NCI-H2171 (cell line): ENCODE results near the gene LILRA6.
"Not testable (repeated sequence)": the region's sequence is repeated elsewhere in the genome, so short reads cannot be mapped to it uniquely, and the experiment has no call there.

Source experiments
- DNase-seq: peaks from one replicate; lab custom pipeline; 2025; lab: John Stamatoyannopoulos, UW

LILRA6 gene

GRCh38 chr19:54231077-54231931, 11.3 kb downstream of the LILRA6 start:
- DNase-seq = no peak

DNA sequence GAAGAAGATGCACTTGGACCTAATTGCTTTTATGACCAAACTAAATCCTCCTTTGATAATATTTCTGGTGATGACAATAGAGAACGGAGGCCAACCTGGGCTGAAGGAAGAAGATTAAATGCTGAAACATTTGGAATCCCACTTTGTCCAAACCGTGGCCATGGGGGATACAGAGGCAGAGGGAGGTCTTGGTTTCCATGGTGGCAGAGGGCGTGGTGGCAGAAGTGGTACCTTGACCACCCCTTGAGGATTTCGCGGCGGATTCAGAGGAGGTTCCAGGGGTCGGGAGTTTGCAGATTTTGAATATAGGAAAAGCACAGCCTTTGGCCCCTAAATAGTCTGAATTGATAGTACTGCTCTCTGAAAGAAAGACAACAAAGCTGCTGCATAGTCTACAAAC, 12.6 kb downstream of the LILRA6 start:
- DNase-seq = no peak

DNA sequence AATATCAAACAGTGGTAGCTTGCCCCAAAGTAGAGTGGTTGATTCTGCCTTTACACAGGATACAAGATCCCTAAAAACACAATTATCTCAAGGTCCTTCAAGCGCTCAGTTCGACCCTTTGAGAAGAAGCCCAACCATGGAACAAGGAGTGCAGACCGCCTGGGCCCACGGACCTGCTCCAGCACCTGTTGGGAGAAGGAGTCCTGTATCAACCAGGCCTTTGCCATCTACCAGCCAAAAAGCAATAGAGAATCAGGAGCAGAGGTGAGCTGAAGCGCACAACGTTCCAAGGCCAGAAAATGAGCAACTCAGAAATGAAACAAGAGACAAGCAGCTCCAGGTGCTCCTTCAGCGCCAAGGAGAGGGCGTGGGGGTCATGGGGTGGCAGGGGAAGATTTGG, 13.4 kb downstream of the LILRA6 start:
- DNase-seq = no peak

GRCh38 chr19:54224619-54225018, 18.0 kb downstream of the LILRA6 start:
- DNase-seq = not testable (repeated sequence)

DNA sequence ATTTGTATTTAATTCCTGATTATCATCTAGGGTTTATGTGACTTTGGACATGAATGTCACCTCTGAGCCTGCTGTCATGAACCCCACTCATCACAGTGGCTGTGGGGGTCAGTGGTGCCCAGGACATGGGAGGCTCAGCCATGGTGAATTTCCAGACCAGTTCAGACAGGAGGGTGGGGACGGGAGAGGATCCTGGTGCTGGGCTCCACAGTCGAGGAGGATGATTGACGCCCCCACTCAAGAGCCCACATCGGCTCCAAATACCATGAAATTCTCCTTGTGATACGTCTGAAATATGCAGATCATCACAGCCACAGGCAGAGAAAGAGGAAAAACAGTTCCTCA, 18.7 kb downstream of the LILRA6 start:
- DNase-seq = not testable (repeated sequence)

- not testable (repeated sequence) for DNase-seq
These were observed 19.2 kb downstream of the LILRA6 start for GRCh38 chr19:54223277-54223936.

DNA sequence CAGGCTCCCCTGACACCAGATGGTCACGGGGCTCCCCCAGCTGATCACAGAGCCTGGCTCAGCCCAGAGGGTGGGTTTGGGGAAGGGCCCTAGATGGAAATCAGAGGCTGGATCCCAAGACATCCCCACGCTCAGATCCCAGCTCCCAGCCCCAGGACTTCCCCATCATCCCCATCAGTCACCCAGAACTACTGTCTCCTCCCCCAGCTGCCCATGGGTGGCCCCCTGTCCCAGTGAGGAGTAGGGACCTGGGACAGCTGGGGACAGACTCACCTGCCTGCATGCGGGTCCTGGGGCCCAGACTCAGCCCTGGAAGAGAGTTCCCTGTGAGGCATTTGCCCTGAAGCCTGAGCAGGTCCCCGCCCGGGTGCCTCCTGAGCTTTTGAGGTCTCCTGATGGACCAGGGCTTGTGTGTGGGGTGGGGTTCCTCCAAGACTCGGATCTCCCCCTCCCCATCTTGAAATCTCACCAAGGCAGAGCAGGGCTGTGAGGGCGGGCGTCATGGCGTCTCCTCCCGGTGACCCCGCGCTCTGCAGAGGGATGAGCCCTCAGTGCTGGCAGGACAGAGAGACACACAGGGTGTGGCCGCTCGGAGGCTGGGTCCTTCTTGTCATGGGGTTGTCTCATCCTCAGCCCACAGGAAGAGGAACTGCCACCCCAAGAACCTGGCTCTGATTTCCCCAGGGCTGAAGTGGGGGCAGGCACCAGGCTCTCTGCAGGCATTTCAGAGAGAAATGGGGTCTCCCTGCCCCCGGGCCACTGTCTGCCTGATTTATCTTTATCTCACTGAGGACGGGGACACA, 19.9 kb downstream of the LILRA6 start, which contains the start of gene LILRB3:
Gene LILRB3, minus strand, starts transcription at position 534 of the 803 bp plus-strand sequence. Its CDS starts 31 bp downstream, at position 503.
- DNase-seq = not testable (repeated sequence)

DNA sequence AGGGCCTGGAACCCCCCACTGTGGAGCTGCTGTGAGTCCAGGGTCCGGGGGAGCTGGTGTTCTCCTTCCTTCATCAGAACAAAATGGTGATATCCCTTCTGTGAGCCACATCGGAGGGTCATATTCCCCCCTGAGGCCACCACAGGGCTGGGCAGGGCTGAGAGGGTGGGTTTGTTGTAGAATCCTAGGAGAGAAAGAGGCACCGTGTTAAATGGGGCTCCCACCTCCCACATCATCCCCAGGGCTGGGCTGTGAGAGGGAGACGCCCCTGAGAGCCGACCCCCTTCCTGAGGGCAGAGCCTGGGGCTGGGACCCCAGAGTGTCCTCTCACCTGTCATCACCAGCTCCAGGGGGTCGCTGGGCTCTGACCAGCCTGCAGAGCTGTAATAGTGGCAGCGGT, 20.6 kb downstream of the LILRA6 start:
- DNase-seq = not testable (repeated sequence)

DNA sequence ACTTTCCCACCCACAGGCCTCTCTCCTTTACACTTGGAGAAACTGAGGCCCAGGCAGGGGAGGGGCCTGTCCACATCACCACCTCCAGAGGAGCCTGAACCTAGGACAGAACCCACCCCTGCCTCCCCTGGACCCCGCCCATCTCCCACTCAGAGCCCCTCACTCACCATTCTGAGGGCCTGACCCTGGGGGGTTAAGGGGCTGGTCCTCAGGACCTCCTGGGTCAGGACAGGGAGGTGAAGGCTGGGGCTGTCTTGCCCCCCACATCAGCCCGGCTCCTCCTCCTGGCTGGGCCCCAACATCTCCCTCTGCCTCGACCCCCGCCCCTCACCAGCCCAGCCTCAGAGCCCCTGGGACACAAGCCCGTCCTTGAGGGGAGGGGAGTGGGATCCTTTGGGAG, 22.9 kb downstream of the LILRA6 start:
- DNase-seq = not testable (repeated sequence)

- no peak for DNase-seq
These were observed 23.5 kb downstream of the LILRA6 start for GRCh38 chr19:54218960-54219661.

GRCh38 chr19:54218259-54218658, 24.3 kb downstream of the LILRA6 start:
- DNase-seq = no peak

GRCh38 chr19:54217517-54218247, 24.9 kb downstream of the LILRA6 start:
- DNase-seq = not testable (repeated sequence)

GRCh38 chr19:54216869-54217268, 25.7 kb downstream of the LILRA6 start:
- no peak for DNase-seq

DNA sequence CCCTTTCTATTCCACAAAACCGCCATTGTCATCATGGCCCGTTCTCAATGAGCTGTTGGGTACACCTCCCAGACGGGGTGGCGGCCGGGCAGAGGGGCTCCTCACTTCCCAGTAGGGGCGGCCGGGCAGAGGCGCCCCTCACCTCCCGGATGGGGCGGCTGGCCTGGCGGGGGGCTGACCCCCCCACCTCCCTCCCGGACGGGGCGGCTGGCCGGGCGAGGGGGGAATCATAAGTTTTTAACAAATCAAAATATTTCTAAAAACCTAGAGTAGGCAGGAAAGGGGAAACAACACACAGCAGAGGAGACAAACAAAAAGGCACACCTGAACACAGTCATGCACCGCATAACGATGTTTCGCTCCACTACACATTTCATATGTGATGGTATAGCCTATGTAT, 27.9 kb downstream of the LILRA6 start:
- DNase-seq = not testable (repeated sequence)

GRCh38 chr19:54214217-54214616, 28.4 kb downstream of the LILRA6 start:
- DNase-seq = not testable (repeated sequence)

- no peak for DNase-seq
These were observed 31.4 kb downstream of the LILRA6 start for GRCh38 chr19:54211235-54211634.

DNA sequence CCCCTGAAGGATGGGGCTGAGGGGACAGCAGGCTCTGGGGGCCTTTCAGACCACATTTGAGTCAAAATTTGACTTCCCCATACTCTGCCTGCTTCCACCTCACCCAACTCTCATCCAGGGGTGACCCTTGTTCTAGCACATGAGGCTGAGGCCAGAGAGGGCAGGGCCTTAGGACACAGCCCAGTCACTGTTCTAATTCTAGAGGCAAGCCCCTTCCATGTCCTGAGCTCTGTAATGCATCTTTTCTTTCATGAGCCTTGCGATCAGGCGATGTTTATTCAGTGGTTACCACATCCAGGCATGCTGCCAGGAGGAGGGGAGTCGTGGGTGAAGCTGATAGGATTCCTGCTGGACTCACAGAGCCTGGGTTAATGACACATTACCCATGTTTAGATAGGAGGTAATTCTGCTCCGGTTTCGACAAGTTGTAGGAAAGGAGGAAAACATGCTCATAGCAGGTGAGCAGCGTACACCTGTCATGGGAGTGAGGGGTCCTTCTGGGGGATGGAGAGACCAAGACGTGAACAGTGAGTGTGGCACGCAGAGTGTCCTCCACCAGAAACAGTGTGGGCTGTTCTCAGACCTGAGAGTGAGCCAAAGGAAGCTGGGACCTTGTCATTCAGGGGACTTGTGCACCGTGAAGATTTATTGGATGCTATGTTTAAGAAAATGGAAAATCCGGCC, 32.6 kb downstream of the LILRA6 start:
- peak; percentile 57 for DNase-seq

GRCh38 chr19:54209058-54209810, 33.4 kb downstream of the LILRA6 start:
- no peak for DNase-seq

- DNase-seq = no peak
These were observed 33.9 kb downstream of the LILRA6 start for GRCh38 chr19:54208784-54209057.
